Ovary (tissue), 9 donors: ENCODE measurements around the gene CA11. TPM values are rescaled to one million over a fixed set of nuclear protein-coding genes. Genes with fewer than 3 reads are reported as not detected.

Experiments
- DNase-seq, 5 donors: peaks; one replicate each; pipeline ENCODE4 v3.0.0-alpha.2; 2019 to 2020
- H3K27ac ChIP-seq, 2 donors: fragments of 200-600 bp; one replicate each; pipeline versions ENCODE4 v1.5.1 to v1.8.0; 2019 to 2022
- H3K27me3 ChIP-seq: fragments of 200-600 bp; one replicate; pipeline ENCODE4 v1.8.0; 2022
- H3K36me3 ChIP-seq: fragments of 200-600 bp; sonication (generic); one replicate; pipeline ENCODE4 v1.5.1; 2019
- H3K4me1 ChIP-seq: one replicate; pipeline ENCODE4 v1.8.1; 2013; ENCODE audit warnings: mild to moderate bottlenecking, moderate library complexity; ENCODE audit not compliant: insufficient read depth
- H3K4me3 ChIP-seq: fragments of 200-600 bp; sonication (generic); one replicate; pipeline ENCODE4 v1.5.1; 2017
- H3K9me3 ChIP-seq, 2 donors: fragments of 200-600 bp in 1 of 2; sonication (generic) in 1 of 2; one replicate each; pipeline versions ENCODE4 v1.5.1 to v1.8.1; 2013 to 2019; ENCODE audit warnings: mild to moderate bottlenecking in 1 of 2, moderate library complexity in 1 of 2
- EP300 ChIP-seq: sonication (generic); formaldehyde crosslinking; IDR thresholded peaks from one replicate; pipeline ENCODE4 v1.6.1; 2017; ENCODE audit warnings: antibody characterized with exemption
- POLR2A ChIP-seq: fragments of 450-650 bp; IDR thresholded peaks from one replicate; pipeline ENCODE4 v1.6.1; 2017; ENCODE audit warnings: antibody characterized with exemption, mild to moderate bottlenecking, moderate library complexity
- WGBS, 3 donors: extraction: QIAGEN DNeasy Blood & Tissue Kit in 1 of 3; methylation state at CpG; one replicate each; pipeline versions ENCODE4 v1.1.5 to v1.1.7; 2013 to 2017; 5-methylcytosine and 5-hydroxymethylcytosine counted together
- intact Hi-C, 4 donors: fragments of 100-400 bp; cut with DNase I; formaldehyde crosslinking; loops; one replicate each; pipeline versions ENCODE4 v1.11.0 to v1.15.1; 2022 to 2023
- polyA plus RNA-seq, 2 donors: library from polyadenylated mRNA; stranded (reverse); fragments of 200-250 nt in 1 of 2; fragments of 350-450 nt in 1 of 2; fragmentation: Illumina TruSeq in 1 of 2; extraction: RNeasy Lipid Tissue Mini Kit (QIAGEN cat#74804) in 1 of 2; gene quantifications; one replicate each; pipeline ENCODE4 v1.2.3, GENCODE V29; 2013 to 2014
- total RNA-seq, 7 donors: library from RNA; depleted of rRNA in 2 of 7; stranded (reverse); fragments of >200 nt in 2 of 7; fragmentation: NEBNext Ultra II Directional in 3 of 7; extraction: Animal tissue kit (Norgen Biotek cat#: 25700) in 3 of 7; gene quantifications; one replicate each; pipeline versions ENCODE4 v1.1.0 to v1.2.4, GENCODE V29; 2016 to 2023
- TF ChIP-seq, protein P1 (sequence below), 3 donors: fragments of 450-650 bp in 2 of 3; fragments of 200-600 bp in 1 of 3; IDR thresholded peaks; one replicate each; pipeline versions ENCODE4 v1.5.1 to v1.8.0; 2016 to 2022; ENCODE audit warnings: antibody characterized with exemption in 3 of 3, mild to moderate bottlenecking in 1 of 3
- donor health status: DM: no; HTN: no; CAD: no; lungs with moderate emphysema.
- donor health status: DM: no; HTN: no; CAD: no.
- donor health status: Bipolar disorder and iron deficiency.
- donor health status: DM: yes; HTN: yes; CAD: no.
- donor health status: DM: no; HTN: no; CAD: no.
- donor health status: DM: yes; HTN: yes; CAD: no.

CA11 gene
- total and polyA plus RNA-seq, 9 donors = 14.9 to 53.1 (median 43.1) TPM

DNA sequence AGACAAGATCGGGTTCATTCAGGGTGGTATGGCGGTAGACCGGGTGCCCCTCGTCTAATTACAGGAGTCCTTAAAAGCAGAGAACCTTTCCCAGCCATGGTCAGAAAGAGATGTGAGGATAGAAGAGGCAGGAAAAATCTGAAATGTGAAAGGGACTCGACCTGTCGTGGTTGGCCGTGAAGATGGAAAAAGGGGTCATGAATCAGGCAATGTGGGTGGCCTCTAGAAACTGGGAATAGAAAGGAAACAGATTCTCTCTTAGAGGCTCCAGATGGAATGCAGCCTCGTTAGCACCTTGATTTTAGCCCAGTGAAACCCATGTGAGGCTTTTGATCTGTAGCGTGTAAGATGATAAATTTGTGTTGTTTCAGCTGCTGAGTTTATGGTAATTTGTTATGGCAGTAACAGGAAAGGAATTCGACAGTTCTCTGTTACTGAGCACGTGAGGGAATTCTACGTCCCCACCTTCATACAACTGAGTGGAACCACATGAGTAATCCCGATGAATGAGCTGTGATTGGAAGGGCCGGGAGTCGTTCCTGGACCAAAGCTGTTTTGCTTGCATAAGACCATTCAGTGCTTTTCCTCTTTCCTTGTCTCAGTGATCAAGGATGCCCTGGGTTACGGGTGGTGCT, 11.0 kb upstream of the CA11 start:
- DNase-seq = no peak
- no peaks in the 10 kb centered on the region for H3K36me3 ChIP-seq

DNA sequence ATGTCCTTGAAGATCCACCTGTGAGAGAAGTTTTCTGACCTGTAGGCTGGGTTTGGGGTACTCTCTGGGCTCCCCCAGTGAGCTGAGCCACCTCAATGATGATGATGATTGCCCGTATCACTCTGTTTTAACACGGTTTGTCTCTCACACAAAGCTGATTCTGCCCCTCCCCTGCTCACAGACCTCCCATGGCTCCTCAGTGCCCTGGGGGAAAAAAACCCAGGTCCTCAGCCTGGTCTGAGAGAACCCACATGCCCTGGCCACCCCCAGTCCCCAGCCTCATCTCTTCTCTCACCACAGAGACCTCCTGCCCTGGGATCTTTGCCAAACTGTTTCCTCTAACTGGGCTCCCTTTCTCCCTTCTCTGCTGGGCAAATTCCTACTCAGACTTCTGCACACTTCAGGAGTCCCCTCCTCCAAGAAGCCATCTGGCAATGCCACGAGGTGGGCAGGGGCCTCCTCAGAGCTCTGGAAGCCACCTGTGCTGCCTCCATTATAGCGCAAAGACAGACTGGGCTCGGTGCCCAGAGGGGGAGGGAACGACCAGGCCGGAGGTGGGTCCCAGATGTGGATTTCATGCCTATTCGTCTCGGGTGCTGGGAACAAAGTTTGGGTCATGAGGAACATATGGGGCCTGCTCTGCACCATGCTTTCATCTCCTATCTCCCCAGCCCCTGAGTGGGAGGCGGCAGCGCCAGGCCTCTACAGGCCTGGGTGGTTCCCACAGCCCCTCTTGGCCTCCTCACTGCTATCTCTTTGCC, 8.5 kb upstream of the CA11 start:
- Histone ChIP-seq H3K9me3 (no peaks in the 10 kb centered on the region), H3K36me3 (no peaks in the 10 kb centered on the region), H3K27ac (no peak overlapping the region), H3K4me3 (no peak overlapping the region), H3K27me3 (no peaks in the 10 kb centered on the region), H3K4me1 (peaks cover 2% of the 10 kb centered on the region)
- WGBS, 3 donors = 24 to 40% (median 25%) methylated on average over 11 of the region's 11 CpGs
- intact Hi-C loops = no loop called here
- no peak for TF ChIP-seq EP300
- TF ChIP-seq POLR2A = no peak
- no peak for DNase-seq

More for the DNA sequence above, 11.0 kb upstream of the CA11 start:
- H3K27ac ChIP-seq = no peak overlapping the region
- TF ChIP-seq, protein P1, sequence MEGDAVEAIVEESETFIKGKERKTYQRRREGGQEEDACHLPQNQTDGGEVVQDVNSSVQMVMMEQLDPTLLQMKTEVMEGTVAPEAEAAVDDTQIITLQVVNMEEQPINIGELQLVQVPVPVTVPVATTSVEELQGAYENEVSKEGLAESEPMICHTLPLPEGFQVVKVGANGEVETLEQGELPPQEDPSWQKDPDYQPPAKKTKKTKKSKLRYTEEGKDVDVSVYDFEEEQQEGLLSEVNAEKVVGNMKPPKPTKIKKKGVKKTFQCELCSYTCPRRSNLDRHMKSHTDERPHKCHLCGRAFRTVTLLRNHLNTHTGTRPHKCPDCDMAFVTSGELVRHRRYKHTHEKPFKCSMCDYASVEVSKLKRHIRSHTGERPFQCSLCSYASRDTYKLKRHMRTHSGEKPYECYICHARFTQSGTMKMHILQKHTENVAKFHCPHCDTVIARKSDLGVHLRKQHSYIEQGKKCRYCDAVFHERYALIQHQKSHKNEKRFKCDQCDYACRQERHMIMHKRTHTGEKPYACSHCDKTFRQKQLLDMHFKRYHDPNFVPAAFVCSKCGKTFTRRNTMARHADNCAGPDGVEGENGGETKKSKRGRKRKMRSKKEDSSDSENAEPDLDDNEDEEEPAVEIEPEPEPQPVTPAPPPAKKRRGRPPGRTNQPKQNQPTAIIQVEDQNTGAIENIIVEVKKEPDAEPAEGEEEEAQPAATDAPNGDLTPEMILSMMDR (IDR thresholded peaks at IDR 0.05) = no peak
- TF ChIP-seq POLR2A (no peak), EP300 (no peak)
- H3K4me3 ChIP-seq = no peak overlapping the region
- H3K27me3 ChIP-seq = no peaks in the 10 kb centered on the region
- WGBS, 3 donors = 33 to 37% (median 34%) methylated on average over 16 of the region's 16 CpGs
- H3K9me3 ChIP-seq = no peaks in the 10 kb centered on the region
- H3K4me1 ChIP-seq = peaks cover 2% of the 10 kb centered on the region
- intact Hi-C loops = no loop called here

DNA sequence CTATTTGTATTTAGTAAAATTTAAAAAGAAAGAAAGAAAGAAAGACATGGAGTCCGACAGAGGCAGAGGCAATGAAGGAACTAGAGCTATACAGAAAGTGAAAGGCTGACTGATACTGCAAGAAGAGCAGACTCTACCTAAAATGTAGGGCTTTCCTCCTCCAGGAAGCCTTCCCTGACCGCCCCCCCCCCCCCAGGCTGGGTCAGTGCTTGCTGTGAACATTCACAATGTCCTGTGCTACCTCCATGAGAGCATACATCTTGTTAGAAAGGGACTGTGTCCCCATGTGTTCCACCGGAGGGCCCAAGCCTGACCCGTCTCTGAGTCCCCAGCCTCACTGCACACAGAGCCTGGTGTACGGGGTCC, 5.7 kb upstream of the CA11 start:
- H3K4me3 ChIP-seq = no peak overlapping the region
- 70 to 86% (median 85%) methylated on average over 5 of the region's 5 CpGs for WGBS, 3 donors
- H3K4me1 ChIP-seq = peaks cover 2% of the 10 kb centered on the region
- DNase-seq = no peak
- intact Hi-C loops = no loop called here
- H3K27me3 ChIP-seq = no peaks in the 10 kb centered on the region
- no peak overlapping the region for H3K27ac ChIP-seq
- no peaks in the 10 kb centered on the region for H3K9me3 ChIP-seq
- TF ChIP-seq POLR2A (no peak), EP300 (no peak)
- TF ChIP-seq, protein P1 (IDR thresholded peaks at IDR 0.05) = no peak
- no peaks in the 10 kb centered on the region for H3K36me3 ChIP-seq

DNA sequence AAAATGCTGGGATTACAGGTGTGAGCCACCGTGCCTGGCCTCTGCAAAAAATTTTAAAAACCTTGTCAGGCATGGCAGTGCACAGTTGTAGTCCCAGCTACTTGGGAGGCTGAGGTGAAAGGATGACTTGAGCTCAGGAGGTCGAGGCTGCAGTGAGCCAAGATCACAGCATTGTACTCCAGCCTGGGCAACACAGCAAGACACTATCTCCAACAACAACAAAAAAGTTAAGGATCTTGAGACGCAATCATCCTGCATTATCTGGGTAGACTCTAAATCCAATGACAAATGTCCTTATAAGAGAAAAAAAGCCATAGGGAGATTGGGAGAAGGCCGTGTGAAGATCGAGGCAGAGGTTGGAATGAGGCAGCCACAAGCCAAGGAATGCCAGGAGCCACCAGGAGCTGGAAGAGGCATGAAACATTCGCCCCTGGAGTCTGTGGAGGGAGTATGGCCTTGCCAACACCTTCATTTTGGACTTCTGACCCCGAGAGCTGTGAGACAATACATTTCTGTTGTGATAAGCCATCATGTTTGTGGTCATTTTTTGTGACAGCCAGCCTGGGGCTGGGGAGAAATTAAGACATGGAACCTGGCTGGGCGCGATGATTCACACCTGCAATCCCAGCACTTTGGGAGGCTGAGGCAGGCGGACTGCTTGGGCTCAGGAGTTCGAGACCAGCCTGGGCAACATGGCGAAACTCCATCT, 5.1 kb upstream of the CA11 start:
- Histone ChIP-seq H3K27me3 (no peaks in the 10 kb centered on the region), H3K9me3 (no peaks in the 10 kb centered on the region), H3K36me3 (no peaks in the 10 kb centered on the region), H3K4me3 (no peak overlapping the region), H3K27ac (no peak overlapping the region), H3K4me1 (peaks cover 2% of the 10 kb centered on the region)
- intact Hi-C loops = no loop called here
- no peak for DNase-seq
- whole genome bisulfite sequencing, 3 donors = 90 to 92% (median 91%) methylated on average over 12 of the region's 12 CpGs
- TF ChIP-seq EP300 (no peak), POLR2A (no peak)
- TF ChIP-seq, protein P1 (IDR thresholded peaks at IDR 0.05) = no peak
